ENCODE results near the gene SEC14L1.
"Not testable (repeated sequence)": the region's sequence is repeated elsewhere in the genome, so short reads cannot be mapped to it uniquely, and the experiment has no call there.

The SEC14L1 gene

GRCh38 chr17:77141846-77142449, 1.2 kb downstream of the SEC14L1 start:
- DNase-seq (ENCODE audit: low read depth, low spot score): peak; percentile 44

GRCh38 chr17:77142689-77143088, 1.9 kb downstream of the SEC14L1 start:
- DNase-seq (ENCODE audit: low read depth, low spot score): no peak

GRCh38 chr17:77143306-77143705, 2.5 kb downstream of the SEC14L1 start:
- DNase-seq (ENCODE audit: low read depth, low spot score): no peak

- DNase-seq (ENCODE audit: low read depth, low spot score): no peak
Measured at GRCh38 chr17:77144227-77144626, 3.5 kb downstream of the SEC14L1 start.

GRCh38 chr17:77145224-77145611, 4.4 kb downstream of the SEC14L1 start:
- DNase-seq (ENCODE audit: low read depth, low spot score): no peak

- DNase-seq (ENCODE audit: low read depth, low spot score): peak; percentile 95
Measured at GRCh38 chr17:77145612-77146245, 5.0 kb downstream of the SEC14L1 start.

GRCh38 chr17:77146246-77146632, 5.5 kb downstream of the SEC14L1 start:
- DNase-seq (ENCODE audit: low read depth, low spot score): no peak

GRCh38 chr17:77146882-77147281, 6.1 kb downstream of the SEC14L1 start:
- DNase-seq (ENCODE audit: low read depth, low spot score): no peak

GRCh38 chr17:77147357-77147801, 6.6 kb downstream of the SEC14L1 start:
- DNase-seq (ENCODE audit: low read depth, low spot score): no peak

- DNase-seq (ENCODE audit: low read depth, low spot score): no peak
Measured at GRCh38 chr17:77148077-77148939, 7.5 kb downstream of the SEC14L1 start.

GRCh38 chr17:77148940-77149510, 8.3 kb downstream of the SEC14L1 start:
- no peak for DNase-seq (ENCODE audit: low read depth, low spot score)

GRCh38 chr17:77150196-77150595, 9.4 kb downstream of the SEC14L1 start:
- DNase-seq (ENCODE audit: low read depth, low spot score): no peak

- peak; percentile 85 for DNase-seq (ENCODE audit: low read depth, low spot score)
Measured at GRCh38 chr17:77151186-77151585, 10.4 kb downstream of the SEC14L1 start.

- DNase-seq (ENCODE audit: low read depth, low spot score): not testable (repeated sequence)
Measured at GRCh38 chr17:77152056-77152455, 11.3 kb downstream of the SEC14L1 start.

GRCh38 chr17:77153472-77153871, 12.7 kb downstream of the SEC14L1 start:
- DNase-seq (ENCODE audit: low read depth, low spot score): no peak

GRCh38 chr17:77153999-77154586, 13.3 kb downstream of the SEC14L1 start:
- no peak for DNase-seq (ENCODE audit: low read depth, low spot score)

GRCh38 chr17:77155125-77155524, 14.4 kb downstream of the SEC14L1 start:
- DNase-seq (ENCODE audit: low read depth, low spot score): no peak

GRCh38 chr17:77157766-77158165, 17.0 kb downstream of the SEC14L1 start:
- DNase-seq (ENCODE audit: low read depth, low spot score): not testable (repeated sequence)

GRCh38 chr17:77160091-77160874, 19.5 kb downstream of the SEC14L1 start:
- DNase-seq (ENCODE audit: low read depth, low spot score): no peak

GRCh38 chr17:77160875-77161530, 20.2 kb downstream of the SEC14L1 start:
- DNase-seq (ENCODE audit: low read depth, low spot score): no peak

All from astrocyte of the hippocampus (primary cell).